IMR-90 (cell line): ENCODE measurements around the gene SYNPO. TPM values are rescaled to one million over a fixed set of nuclear protein-coding genes. Genes with fewer than 3 reads are reported as not detected.
A peak's percentile ranks its signal among the peaks of the same experiment; 100 is the strongest.

Source experiments
- ATAC-seq: fragments of 200-7000 bp; cut with Tn5 transposase; 2 replicates; pipeline ENCODE4 v1.9.1; 2020; ENCODE audit warnings: low read depth, mild to moderate bottlenecking, moderate library complexity
- BruUV-seq: library from RNA; stranded (reverse); fragments of 400-500 nt; replicated peaks from 2 replicates; lab custom pipeline; 2021; lab: Mats Ljungman, UMichigan
- CTCF ChIA-PET: fragments of 300-600 bp; formaldehyde crosslinking; extraction: SDS; loops from one replicate; lab custom pipeline; 2021; ENCODE audit warnings: antibody characterized with exemption; lab: Yijun Ruan, JAX
- POLR2A ChIA-PET: fragments of 300-600 bp; sonication (Branson Sonifier 250); formaldehyde crosslinking; loops from one replicate; lab custom pipeline; 2022; ENCODE audit warnings: antibody characterized with exemption; ENCODE audit not compliant: unreplicated experiment; lab: Charles Lee
- DNase-seq: peaks from one replicate; pipeline ENCODE4 v3.0.0; 2013
- H2AFZ ChIP-seq: replicated peaks from 2 replicates; pipeline ENCODE3; 2013; ENCODE audit warnings: low read length, mild to moderate bottlenecking; ENCODE audit not compliant: poor library complexity
- H2AK5ac ChIP-seq: 2 replicates; pipeline ENCODE4 v1.6.1; 2013; ENCODE audit warnings: low read depth, low read length, inconsistent platforms
- H2AK9ac ChIP-seq: replicated peaks from 2 replicates; pipeline ENCODE3; 2013; ENCODE audit warnings: mild to moderate bottlenecking, low read depth, low read length, moderate library complexity; ENCODE audit not compliant: poor library complexity
- H2BK120ac ChIP-seq: 2 replicates; pipeline ENCODE4 v1.6.1; 2013; ENCODE audit warnings: low read depth, low read length, inconsistent platforms
- H2BK15ac ChIP-seq: 3 replicates; pipeline ENCODE4 v1.6.1; 2013; ENCODE audit warnings: low read depth, low read length, inconsistent platforms
- H2BK20ac ChIP-seq: 2 replicates; pipeline ENCODE4 v1.6.1; 2013; ENCODE audit warnings: low read depth, mild to moderate bottlenecking, inconsistent platforms, low read length, moderate library complexity
- H2BK5ac ChIP-seq: 2 replicates; pipeline ENCODE4 v1.6.1; 2013; ENCODE audit warnings: mild to moderate bottlenecking, low read depth, low read length, inconsistent platforms; ENCODE audit not compliant: poor library complexity, severe bottlenecking
- H3K14ac ChIP-seq: replicated peaks from 2 replicates; pipeline ENCODE4 v1.6.1; 2013; ENCODE audit warnings: low read depth, low read length, inconsistent platforms
- H3K18ac ChIP-seq: 2 replicates; pipeline ENCODE4 v1.6.1; 2013; ENCODE audit warnings: low read depth, low read length, control low read depth
- H3K23ac ChIP-seq: 2 replicates; pipeline ENCODE4 v1.6.1; 2013; ENCODE audit warnings: low read depth, low read length, inconsistent platforms
- H3K27ac ChIP-seq: 2 replicates; pipeline ENCODE4 v1.5.1; 2013; ENCODE audit warnings: mild to moderate bottlenecking, control low read depth, low read length; ENCODE audit not compliant: insufficient read depth
- H3K27me3 ChIP-seq: 2 replicates; pipeline ENCODE4 v1.6.1; 2013; ENCODE audit warnings: low read length; ENCODE audit not compliant: control insufficient read depth, insufficient read depth
- H3K36me3 ChIP-seq: 2 replicates; pipeline ENCODE4 v1.6.1; 2013; ENCODE audit warnings: low read length, mixed read lengths; ENCODE audit not compliant: control insufficient read depth, insufficient read depth
- H3K4ac ChIP-seq: 2 replicates; pipeline ENCODE4 v1.6.1; 2013; ENCODE audit warnings: low read depth, low read length, inconsistent platforms
- H3K4me1 ChIP-seq: 2 replicates; pipeline ENCODE4 v1.6.1; 2013; ENCODE audit warnings: low read length, mixed read lengths; ENCODE audit not compliant: control insufficient read depth, insufficient read depth
- H3K4me2 ChIP-seq: 2 replicates; pipeline ENCODE4 v1.6.1; 2013; ENCODE audit warnings: low read depth, mild to moderate bottlenecking, control low read depth, low read length, moderate library complexity
- H3K4me3 ChIP-seq: 2 replicates; pipeline ENCODE4 v1.5.1; 2013; ENCODE audit warnings: low read depth, mild to moderate bottlenecking, control low read depth, low read length, moderate library complexity; ENCODE audit not compliant: insufficient read depth
- H3K56ac ChIP-seq: 2 replicates; pipeline ENCODE4 v1.6.1; 2013; ENCODE audit warnings: low read length, inconsistent platforms; ENCODE audit not compliant: insufficient read depth; ENCODE audit errors: extremely low read depth
- H3K79me1 ChIP-seq, 2 experiments: 2 replicates each; pipeline ENCODE4 v1.6.1; 2013; ENCODE audit warnings: low read length in 2 of 2, inconsistent platforms in 1 of 2, low read depth in 1 of 2
- H3K9ac ChIP-seq: 2 replicates; pipeline ENCODE4 v1.6.1; 2013; ENCODE audit warnings: low read depth, low read length, control low read depth
- H3K9me1 ChIP-seq: 2 replicates; pipeline ENCODE4 v1.6.1; 2013; ENCODE audit warnings: low read length, inconsistent platforms; ENCODE audit not compliant: insufficient read depth
- H3K9me3 ChIP-seq: 2 replicates; pipeline ENCODE4 v1.6.1; 2013; ENCODE audit warnings: low read length; ENCODE audit not compliant: control insufficient read depth, insufficient read depth
- H4K20me1 ChIP-seq: 2 replicates; pipeline ENCODE4 v1.6.1; 2013; ENCODE audit warnings: low read length, inconsistent platforms; ENCODE audit not compliant: insufficient read depth
- H4K5ac ChIP-seq: 2 replicates; pipeline ENCODE4 v1.6.1; 2013; ENCODE audit warnings: mild to moderate bottlenecking, low read depth, low read length, control low read depth
- H4K8ac ChIP-seq, 2 experiments: 2 replicates each; pipeline ENCODE4 v1.6.1; 2013; ENCODE audit warnings: low read depth in 2 of 2, low read length in 2 of 2, control low read depth in 1 of 2, inconsistent platforms in 1 of 2
- H4K91ac ChIP-seq: 2 replicates; pipeline ENCODE4 v1.6.1; 2013; ENCODE audit warnings: low read depth, low read length, inconsistent platforms; ENCODE audit not compliant: insufficient read depth
- BHLHE40 ChIP-seq: fragments of 150-350 bp; IDR thresholded peaks from 2 replicates; pipeline ENCODE4 v1.6.1; 2016; ENCODE audit warnings: mild to moderate bottlenecking, low read depth, low read length
- CHD1 ChIP-seq: IDR thresholded peaks from 2 replicates; pipeline ENCODE4 v1.6.1; 2012; ENCODE audit warnings: low read depth, low read length, improper control_type of control experiment
- MAZ ChIP-seq: IDR thresholded peaks from 2 replicates; pipeline ENCODE4 v1.6.1; 2012; ENCODE audit warnings: low read depth, mild to moderate bottlenecking, low read length, improper control_type of control experiment, moderate library complexity, borderline replicate concordance
- MXI1 ChIP-seq: IDR thresholded peaks from 2 replicates; pipeline ENCODE4 v1.6.1; 2012; ENCODE audit warnings: low read depth, mild to moderate bottlenecking, low read length, moderate library complexity, borderline replicate concordance
- POLR2A ChIP-seq: IDR thresholded peaks from 2 replicates; pipeline ENCODE4 v1.6.1; 2012; ENCODE audit warnings: mild to moderate bottlenecking, low read depth, low read length
- RAD21 ChIP-seq: IDR thresholded peaks from 2 replicates; pipeline ENCODE4 v1.6.1; 2012; ENCODE audit warnings: low read length, improper control_type of control experiment
- SMC3 ChIP-seq: fragments of 150-350 bp; IDR thresholded peaks from 2 replicates; pipeline ENCODE4 v1.6.1; 2016; ENCODE audit warnings: low read depth, mild to moderate bottlenecking, antibody characterized with exemption, low read length, moderate library complexity
- WGBS, 2 experiments: methylation state at CpG; one replicate each; pipeline versions ENCODE4 v1.1.5 to v1.1.7; 2013; ENCODE audit warnings: missing lambda C conversion rate in 2 of 2; ENCODE audit not compliant: insufficient read length in 1 of 2; ENCODE audit errors: extremely low coverage in 2 of 2; 5-methylcytosine and 5-hydroxymethylcytosine counted together
- dilution Hi-C: fragments of 300-500 bp; cut with HindIII; formaldehyde crosslinking; loops from one replicate; pipeline ENCODE4 v1.14.3; 2018; ENCODE audit warnings: low sequenced_read_pairs; ENCODE audit not compliant: unreplicated experiment
- in situ Hi-C: fragments of 300-500 bp; cut with MboI; formaldehyde crosslinking; loops from 3 replicates; pipeline ENCODE4 v1.14.3; 2019; ENCODE audit warnings: low sequenced_read_pairs, inconsistent platforms, mixed read lengths
- intact Hi-C: fragments of 100-400 bp; cut with micrococcal nuclease; formaldehyde crosslinking; loops from 2 replicates; pipeline ENCODE4 v1.10.0; 2022
- polyA plus RNA-seq, 3 experiments: library from polyadenylated mRNA; depleted of rRNA; stranded (reverse); fragments of >200 nt; gene quantifications; 2 replicates each; pipeline ENCODE4 v1.2.3, GENCODE V29; 2012; ENCODE audit warnings: low replicate concordance in 1 of 3
- total RNA-seq: library from RNA; depleted of rRNA; stranded (reverse); fragments of >200 nt; gene quantifications from 2 replicates; pipeline ENCODE4 v1.2.3, GENCODE V29; 2012
- TF ChIP-seq, protein P1 (sequence below): conservative IDR thresholded peaks from 2 replicates; pipeline ENCODE4 v1.5.1; 2012; ENCODE audit warnings: mild to moderate bottlenecking, low read depth, low read length, improper control_type of control experiment
- TF ChIP-seq, protein P2 (sequence below): fragments of 150-350 bp; IDR thresholded peaks from 2 replicates; pipeline ENCODE4 v1.6.1; 2016; ENCODE audit warnings: low read depth, mild to moderate bottlenecking, low read length, moderate library complexity, borderline replicate concordance

SYNPO gene
- total and polyA plus RNA-seq, 2 of the 4 experiments (the other 2 are of a cell fraction) = 3.0 to 24.8 TPM

DNA sequence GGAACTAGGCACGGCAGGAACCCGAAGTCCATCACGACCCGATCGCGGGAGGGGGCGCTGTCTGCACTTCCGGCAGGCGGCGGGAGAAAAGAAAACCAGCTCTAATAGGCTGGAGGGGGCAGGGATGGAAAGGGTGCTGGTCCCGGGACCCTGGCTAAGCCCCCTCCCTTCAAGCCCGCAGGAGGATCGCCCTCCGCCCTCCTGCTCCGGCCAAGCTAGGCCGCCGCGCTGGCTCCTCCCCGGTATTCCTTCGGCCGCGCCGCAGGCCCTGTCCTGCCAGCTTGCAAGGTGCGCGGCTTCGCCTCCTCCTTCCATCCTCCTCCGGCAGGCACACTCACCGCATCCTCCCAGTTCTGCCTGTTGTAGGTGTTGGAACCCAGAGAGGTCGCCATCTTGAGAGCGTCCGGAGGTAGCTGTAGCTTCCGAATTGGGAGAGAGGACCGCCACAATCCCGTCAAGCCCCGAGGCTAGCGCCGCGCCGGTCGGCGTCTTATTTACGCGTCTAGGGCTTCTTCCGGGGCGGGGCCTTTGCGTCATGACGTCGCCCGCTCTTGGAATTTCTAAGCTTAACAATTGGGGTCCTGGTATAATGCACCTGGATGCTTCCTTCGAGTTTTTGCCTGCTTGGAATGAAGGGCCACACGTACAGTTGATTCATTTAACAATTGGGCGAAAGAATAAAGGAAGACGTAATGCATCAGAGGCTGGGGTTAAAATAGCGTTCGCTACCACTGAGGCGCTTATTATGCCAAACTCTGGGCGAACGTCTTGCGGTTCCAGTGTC is 60.3 kb downstream of the SYNPO start, which contains the start of gene RBM22:
Gene RBM22, minus strand, starts transcription at position 469 of the 784 bp plus-strand sequence. Its CDS starts 77 bp downstream, at position 392.
- TF ChIP-seq, protein P1, sequence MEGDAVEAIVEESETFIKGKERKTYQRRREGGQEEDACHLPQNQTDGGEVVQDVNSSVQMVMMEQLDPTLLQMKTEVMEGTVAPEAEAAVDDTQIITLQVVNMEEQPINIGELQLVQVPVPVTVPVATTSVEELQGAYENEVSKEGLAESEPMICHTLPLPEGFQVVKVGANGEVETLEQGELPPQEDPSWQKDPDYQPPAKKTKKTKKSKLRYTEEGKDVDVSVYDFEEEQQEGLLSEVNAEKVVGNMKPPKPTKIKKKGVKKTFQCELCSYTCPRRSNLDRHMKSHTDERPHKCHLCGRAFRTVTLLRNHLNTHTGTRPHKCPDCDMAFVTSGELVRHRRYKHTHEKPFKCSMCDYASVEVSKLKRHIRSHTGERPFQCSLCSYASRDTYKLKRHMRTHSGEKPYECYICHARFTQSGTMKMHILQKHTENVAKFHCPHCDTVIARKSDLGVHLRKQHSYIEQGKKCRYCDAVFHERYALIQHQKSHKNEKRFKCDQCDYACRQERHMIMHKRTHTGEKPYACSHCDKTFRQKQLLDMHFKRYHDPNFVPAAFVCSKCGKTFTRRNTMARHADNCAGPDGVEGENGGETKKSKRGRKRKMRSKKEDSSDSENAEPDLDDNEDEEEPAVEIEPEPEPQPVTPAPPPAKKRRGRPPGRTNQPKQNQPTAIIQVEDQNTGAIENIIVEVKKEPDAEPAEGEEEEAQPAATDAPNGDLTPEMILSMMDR = peak; percentile 60
- TF ChIP-seq MAZ (no peak), POLR2A (peak; percentile 80), BHLHE40 (no peak), MXI1 (peak; percentile 45; the same call in 1 of the 2 replicates), SMC3 (0 out of 2 replicates have a peak, but pooled peaks have one; percentile 14), CHD1 (0 out of 2 replicates have a peak, but pooled peaks have one; percentile 84), RAD21 (peak; percentile 10; the same call in 1 of the 2 replicates)
- TF ChIP-seq, protein P2, sequence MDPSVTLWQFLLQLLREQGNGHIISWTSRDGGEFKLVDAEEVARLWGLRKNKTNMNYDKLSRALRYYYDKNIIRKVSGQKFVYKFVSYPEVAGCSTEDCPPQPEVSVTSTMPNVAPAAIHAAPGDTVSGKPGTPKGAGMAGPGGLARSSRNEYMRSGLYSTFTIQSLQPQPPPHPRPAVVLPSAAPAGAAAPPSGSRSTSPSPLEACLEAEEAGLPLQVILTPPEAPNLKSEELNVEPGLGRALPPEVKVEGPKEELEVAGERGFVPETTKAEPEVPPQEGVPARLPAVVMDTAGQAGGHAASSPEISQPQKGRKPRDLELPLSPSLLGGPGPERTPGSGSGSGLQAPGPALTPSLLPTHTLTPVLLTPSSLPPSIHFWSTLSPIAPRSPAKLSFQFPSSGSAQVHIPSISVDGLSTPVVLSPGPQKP = 0 out of 2 replicates have a peak, but pooled peaks have one; percentile 3
- CTCF ChIA-PET = interaction anchor here (0.6 to 1.3 kb wide), 9 partner anchors 27 to 1396 kb away, joined by 3 to 6 read pairs (median 3); no protein-coding TSS in a partner anchor

More for the DNA sequence above, 60.3 kb downstream of the SYNPO start, which contains the start of gene RBM22:
- Histone ChIP-seq H3K27me3 (no peaks in the 10 kb centered on the region), H3K27ac (peak within 1 kb of the TSS; percentile 94), H3K9me1 (no peaks in the 10 kb centered on the region), H3K4me3 (peak within 1 kb of the TSS; percentile 81), H2BK15ac (peak within 1 kb of the TSS; percentile 21; the same call in 1 of the 3 replicates), H4K5ac (peak within 1 kb of the TSS; percentile 88), H3K14ac (peak within 1 kb of the TSS; percentile 98), H2AK9ac (peak within 1 kb of the TSS; percentile 50), H3K9me3 (no peaks in the 10 kb centered on the region), H2AK5ac (peak within 1 kb of the TSS; percentile 83), H3K79me1 (peaks cover 14 to 29% of the 10 kb centered on the region in 2 experiments), H2BK5ac (peak within 1 kb of the TSS; percentile 91), H2BK120ac (peak within 1 kb of the TSS; percentile 56), H2BK20ac (no peak within 1 kb of the TSS), H3K4ac (peak within 1 kb of the TSS; percentile 97), H3K4me1 (peaks cover 3% of the 10 kb centered on the region), H4K91ac (peak within 1 kb of the TSS; percentile 98), H3K23ac (peak within 1 kb of the TSS; percentile 95), H2AFZ (peak within 1 kb of the TSS; percentile 99), H3K56ac (peak within 1 kb of the TSS; percentile 88), H3K18ac (peak within 1 kb of the TSS; percentile 70), H3K36me3 (peaks cover 15% of the 10 kb centered on the region), H4K20me1 (no peaks in the 10 kb centered on the region), H4K8ac (peak within 1 kb of the TSS; percentile 94 to 96), H3K4me2 (peak within 1 kb of the TSS; percentile 94), H3K9ac (peak within 1 kb of the TSS; percentile 97)
- DNase-seq (peak; percentile 83), ATAC-seq (peak; percentile 98)
- POLR2A ChIA-PET = interaction anchor here (0.9 to 1.0 kb wide), 2 partner anchors 14 to 146 kb away, joined by 3 read pairs; no protein-coding TSS in a partner anchor
- dilution Hi-C loops (no loop called here), intact Hi-C loops (loop anchor here (1.0 to 2.0 kb wide), 2 partner anchors 140 to 147 kb away; no protein-coding TSS in a partner anchor), in situ Hi-C loops (no loop called here)
- BruUV-seq = no TSS peak
- 3% methylated on average over 6 of the region's 59 CpGs; no CpG with 5 or more reads in 1 of the 2 experiments for WGBS, 2 experiments
